T-helper 17 cell (primary cell): ENCODE results near the gene KRT78. TPM values are rescaled to one million over a fixed set of nuclear protein-coding genes. Genes with fewer than 3 reads are reported as not detected.

ENCODE experiments used
- ATAC-seq: fragments of 150-1000 bp; cut with Tn5 transposase; 2 replicates; pipeline ENCODE4 v1.10.0; 2021; ENCODE audit warnings: mild to moderate bottlenecking, moderate library complexity
- DNase-seq, 3 donors: peaks; one replicate each; pipeline versions ENCODE4 v3.0.0 to v3.0.0-alpha.2; 2020 to 2021
- H3K9me3 ChIP-seq: one replicate; pipeline ENCODE4 v1.7.0; 2013; ENCODE audit warnings: low read length, mild to moderate bottlenecking; ENCODE audit not compliant: control insufficient read depth, poor library complexity, severe bottlenecking
- H3K27ac Mint-ChIP-seq: one replicate; pipeline ENCODE4 v1.8.0; 2022; ENCODE audit warnings: mild to moderate bottlenecking, moderate library complexity, mixed read lengths
- H3K27me3 Mint-ChIP-seq: one replicate; pipeline ENCODE4 v1.8.0; 2022; ENCODE audit warnings: mixed read lengths
- H3K36me3 Mint-ChIP-seq: one replicate; pipeline ENCODE4 v1.8.0; 2022; ENCODE audit warnings: low read depth, mixed read lengths
- H3K4me1 Mint-ChIP-seq: one replicate; pipeline ENCODE4 v1.8.0; 2022; ENCODE audit warnings: mild to moderate bottlenecking, mixed read lengths
- H3K4me3 Mint-ChIP-seq: one replicate; pipeline ENCODE4 v1.8.0; 2022; ENCODE audit warnings: mild to moderate bottlenecking, moderate library complexity, mixed read lengths
- total RNA-seq, 4 donors: library from RNA in 2 of 4; stranded (reverse) in 2 of 4; gene quantifications; one replicate each; pipeline ENCODE4 v1.2.3 and lab custom pipeline; 2022 to 2026

The KRT78 gene
- total RNA-seq, 2 donors from 2014 or later = not detected

- no peaks in the 10 kb centered on the region for H3K9me3 ChIP-seq
- Mint-ChIP-seq H3K27me3 (peaks cover 59% of the 10 kb centered on the region), H3K4me3 (no peak overlapping the region), H3K27ac (no peak overlapping the region), H3K4me1 (no peaks in the 10 kb centered on the region), H3K36me3 (peaks cover 3% of the 10 kb centered on the region)
- ATAC-seq (no peak), DNase-seq (no peak)
These were observed 43.1 kb downstream of the KRT78 start for GRCh38 chr12:52805739-52806138.

- peaks cover 60% of the 10 kb centered on the region for H3K27me3 Mint-ChIP-seq
- no peak overlapping the region for H3K27ac Mint-ChIP-seq
- H3K4me1 Mint-ChIP-seq = no peaks in the 10 kb centered on the region
- no peak overlapping the region for H3K4me3 Mint-ChIP-seq
- H3K36me3 Mint-ChIP-seq = peaks cover 3% of the 10 kb centered on the region
- DNase-seq = no peak
- no peaks in the 10 kb centered on the region for H3K9me3 ChIP-seq
- no peak for ATAC-seq
These were observed 43.8 kb downstream of the KRT78 start for GRCh38 chr12:52805000-52805399.

GRCh38 chr12:52802442-52802841 is 46.4 kb downstream of the KRT78 start:
- H3K4me3 Mint-ChIP-seq = no peak overlapping the region
- no peak for ATAC-seq

GRCh38 chr12:52801773-52802172 is 47.0 kb downstream of the KRT78 start:
- H3K9me3 ChIP-seq = no peaks in the 10 kb centered on the region
- Mint-ChIP-seq H3K27ac (no peak overlapping the region), H3K36me3 (peaks cover 5% of the 10 kb centered on the region), H3K27me3 (peaks cover 47% of the 10 kb centered on the region), H3K4me1 (no peaks in the 10 kb centered on the region), H3K4me3 (no peak overlapping the region)
- no peak for DNase-seq
- ATAC-seq = no peak

More at GRCh38 chr12:52802442-52802841, 46.4 kb downstream of the KRT78 start:
- Mint-ChIP-seq H3K27me3 (peaks cover 53% of the 10 kb centered on the region), H3K27ac (no peak overlapping the region), H3K4me1 (no peaks in the 10 kb centered on the region), H3K36me3 (peaks cover 5% of the 10 kb centered on the region)
- no peak for DNase-seq
- H3K9me3 ChIP-seq = no peaks in the 10 kb centered on the region

GRCh38 chr12:52800259-52800917 is 48.4 kb downstream of the KRT78 start:
- Mint-ChIP-seq H3K36me3 (peaks cover 5% of the 10 kb centered on the region), H3K27me3 (peaks cover 42% of the 10 kb centered on the region), H3K27ac (no peak overlapping the region), H3K4me3 (no peak overlapping the region), H3K4me1 (no peaks in the 10 kb centered on the region)
- ATAC-seq (no peak), DNase-seq (no peak)
- no peaks in the 10 kb centered on the region for H3K9me3 ChIP-seq

GRCh38 chr12:52799505-52800211 is 49.1 kb downstream of the KRT78 start:
- peaks cover 43% of the 10 kb centered on the region for H3K27me3 Mint-ChIP-seq
- no peaks in the 10 kb centered on the region for H3K9me3 ChIP-seq
- DNase-seq = no peak
- peaks cover 5% of the 10 kb centered on the region for H3K36me3 Mint-ChIP-seq
- H3K27ac Mint-ChIP-seq = no peak overlapping the region
- no peak overlapping the region for H3K4me3 Mint-ChIP-seq
- no peak for ATAC-seq
- no peaks in the 10 kb centered on the region for H3K4me1 Mint-ChIP-seq

GRCh38 chr12:52798671-52799504 is 49.9 kb downstream of the KRT78 start:
- DNase-seq (no peak), ATAC-seq (no peak)
- no peak overlapping the region for H3K4me3 Mint-ChIP-seq
- H3K27ac Mint-ChIP-seq = no peak overlapping the region
- H3K27me3 Mint-ChIP-seq = peaks cover 46% of the 10 kb centered on the region
- no peaks in the 10 kb centered on the region for H3K4me1 Mint-ChIP-seq
- H3K9me3 ChIP-seq = no peaks in the 10 kb centered on the region
- H3K36me3 Mint-ChIP-seq = peaks cover 5% of the 10 kb centered on the region

GRCh38 chr12:52798003-52798670 is 50.7 kb downstream of the KRT78 start:
- no peaks in the 10 kb centered on the region for H3K9me3 ChIP-seq
- DNase-seq (no peak), ATAC-seq (no peak)
- H3K27ac Mint-ChIP-seq = no peak overlapping the region
- no peaks in the 10 kb centered on the region for H3K4me1 Mint-ChIP-seq
- no peak overlapping the region for H3K4me3 Mint-ChIP-seq
- H3K36me3 Mint-ChIP-seq = peaks cover 4% of the 10 kb centered on the region
- peaks cover 49% of the 10 kb centered on the region for H3K27me3 Mint-ChIP-seq

- no peaks in the 10 kb centered on the region for H3K4me1 Mint-ChIP-seq
- no peak overlapping the region for H3K27ac Mint-ChIP-seq
- no peak for ATAC-seq
- peaks cover 2% of the 10 kb centered on the region for H3K36me3 Mint-ChIP-seq
- no peak overlapping the region for H3K4me3 Mint-ChIP-seq
- no peaks in the 10 kb centered on the region for H3K9me3 ChIP-seq
- no peak for DNase-seq
- H3K27me3 Mint-ChIP-seq = peaks cover 55% of the 10 kb centered on the region
These were observed 51.3 kb downstream of the KRT78 start for GRCh38 chr12:52797529-52797894.

GRCh38 chr12:52796839-52797528 is 51.8 kb downstream of the KRT78 start:
- DNase-seq = no peak
- Mint-ChIP-seq H3K4me1 (no peaks in the 10 kb centered on the region), H3K36me3 (peaks cover 2% of the 10 kb centered on the region), H3K27me3 (peaks cover 61% of the 10 kb centered on the region), H3K27ac (no peak overlapping the region), H3K4me3 (no peak overlapping the region)
- no peak for ATAC-seq
- no peaks in the 10 kb centered on the region for H3K9me3 ChIP-seq

GRCh38 chr12:52796429-52796794 is 52.4 kb downstream of the KRT78 start:
- ATAC-seq = no peak
- no peak overlapping the region for H3K27ac Mint-ChIP-seq
- H3K36me3 Mint-ChIP-seq = peaks cover 2% of the 10 kb centered on the region
- no peaks in the 10 kb centered on the region for H3K9me3 ChIP-seq
- no peak for DNase-seq
- no peak overlapping the region for H3K4me3 Mint-ChIP-seq
- peaks cover 64% of the 10 kb centered on the region for H3K27me3 Mint-ChIP-seq
- H3K4me1 Mint-ChIP-seq = no peaks in the 10 kb centered on the region

- Mint-ChIP-seq H3K36me3 (peaks cover 2% of the 10 kb centered on the region), H3K4me1 (no peaks in the 10 kb centered on the region), H3K27me3 (peaks cover 61% of the 10 kb centered on the region), H3K27ac (no peak within 1 kb of the TSS), H3K4me3 (no peak within 1 kb of the TSS)
- H3K9me3 ChIP-seq = no peaks in the 10 kb centered on the region
- DNase-seq (no peak), ATAC-seq (no peak)
These were observed 52.9 kb downstream of the KRT78 start, which contains the start of gene KRT3 for GRCh38 chr12:52795694-52796428. Gene KRT3, minus strand, starts transcription at chr12:52796117. Its CDS starts 75 bp downstream, at chr12:52796042.
